NCI-H2227 (cell line): Measurements from ENCODE around the gene GTF3C2.
"Not testable (repeated sequence)": the region's sequence is repeated elsewhere in the genome, so short reads cannot be mapped to it uniquely, and the experiment has no call there.

ENCODE experiments used
- DNase-seq: peaks from one replicate; lab custom pipeline; 2025; ENCODE audit not compliant: unreplicated experiment; lab: John Stamatoyannopoulos, UW

GTF3C2 gene

GRCh38 chr2:27323596-27324285 is 32.8 kb downstream of the GTF3C2 start:
- DNase-seq: peak; percentile 23

GRCh38 chr2:27322766-27323595 is 33.6 kb downstream of the GTF3C2 start, which contains the start of gene MPV17:
MPV17 (minus strand) TSS chr2:27323097; CDS start chr2:27322517, 580 bp downstream.
- peak; percentile 94 for DNase-seq

DNA sequence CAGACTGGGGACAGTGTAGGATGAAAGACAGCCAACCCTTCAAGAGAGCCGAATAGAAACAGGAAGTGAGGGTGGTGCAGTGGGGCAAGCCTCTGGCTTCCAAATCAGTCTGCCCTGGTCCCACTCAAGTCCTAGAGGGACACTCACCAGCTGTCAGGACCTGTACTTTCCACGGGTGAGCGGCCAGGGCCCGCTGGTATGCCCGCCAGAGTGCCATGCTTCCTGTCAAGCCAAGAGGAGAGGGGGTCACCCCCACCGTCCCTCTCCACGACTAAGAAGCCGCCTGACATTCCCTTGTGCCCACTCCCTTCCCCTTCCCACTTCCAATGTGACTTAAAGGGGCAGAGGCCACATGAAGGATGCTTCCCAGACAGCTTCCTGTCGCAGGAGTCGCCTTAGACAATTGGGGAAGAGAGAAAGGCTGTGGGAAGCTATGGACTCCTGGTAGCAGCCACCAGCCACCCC is 34.2 kb downstream of the GTF3C2 start:
- DNase-seq: no peak

DNA sequence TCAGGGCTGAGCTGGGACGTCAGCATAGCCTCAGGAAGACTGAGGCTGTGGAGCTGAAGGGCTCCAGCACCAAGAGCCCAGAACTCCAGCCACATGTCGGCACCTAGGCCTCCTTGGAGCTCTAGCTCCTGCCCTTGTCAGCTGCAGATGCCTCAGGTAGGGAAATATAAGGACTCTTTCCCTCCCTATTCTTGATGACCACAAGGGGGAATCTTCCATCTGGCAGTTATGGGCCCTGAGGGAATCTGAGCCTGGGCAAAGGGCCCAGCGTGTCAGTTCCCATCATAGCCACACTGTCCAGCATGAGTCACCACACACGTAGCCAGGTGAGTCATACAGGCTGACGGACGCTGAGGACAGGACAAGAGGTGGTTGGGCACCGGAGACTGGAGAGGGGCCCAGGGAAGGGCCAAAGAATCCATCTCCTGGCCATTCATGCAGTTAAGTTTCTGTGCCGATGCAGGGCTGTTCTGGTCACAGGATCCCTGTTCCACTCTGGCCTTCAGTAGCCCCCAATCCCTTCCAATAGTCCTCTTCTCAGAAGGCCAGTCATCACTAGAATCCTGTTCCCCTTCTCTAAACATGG is 35.5 kb downstream of the GTF3C2 start:
- DNase-seq: peak; percentile 35

- not testable (repeated sequence) for DNase-seq
These were observed 36.7 kb downstream of the GTF3C2 start for GRCh38 chr2:27319839-27320238.

GRCh38 chr2:27316655-27317412 is 39.7 kb downstream of the GTF3C2 start:
- DNase-seq: peak; percentile 32

- DNase-seq: no peak
These were observed 41.4 kb downstream of the GTF3C2 start for GRCh38 chr2:27315122-27315521.

DNA sequence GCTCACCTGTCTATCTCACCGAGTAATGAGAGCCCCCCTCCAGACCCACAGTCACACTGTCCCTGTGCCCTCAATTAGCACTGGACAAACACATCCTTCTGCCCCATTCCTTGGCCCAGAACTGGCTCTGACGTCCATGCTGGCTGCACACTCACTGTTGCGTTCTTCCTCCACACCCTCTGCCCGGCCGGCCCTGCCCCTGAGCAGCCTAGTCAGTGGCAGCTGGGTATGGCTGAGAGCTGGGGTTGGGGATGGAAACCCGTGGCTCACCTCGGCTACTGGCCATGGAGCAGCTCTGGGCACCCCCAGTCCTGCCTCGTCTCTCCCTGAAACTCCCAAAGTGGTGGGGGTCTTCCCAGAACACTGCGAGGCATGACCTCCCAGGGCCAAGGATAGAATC is 41.9 kb downstream of the GTF3C2 start:
- no peak for DNase-seq

GRCh38 chr2:27313882-27314645 is 42.5 kb downstream of the GTF3C2 start:
- no peak for DNase-seq

- no peak for DNase-seq
These were observed 44.4 kb downstream of the GTF3C2 start for GRCh38 chr2:27312152-27312551.

DNA sequence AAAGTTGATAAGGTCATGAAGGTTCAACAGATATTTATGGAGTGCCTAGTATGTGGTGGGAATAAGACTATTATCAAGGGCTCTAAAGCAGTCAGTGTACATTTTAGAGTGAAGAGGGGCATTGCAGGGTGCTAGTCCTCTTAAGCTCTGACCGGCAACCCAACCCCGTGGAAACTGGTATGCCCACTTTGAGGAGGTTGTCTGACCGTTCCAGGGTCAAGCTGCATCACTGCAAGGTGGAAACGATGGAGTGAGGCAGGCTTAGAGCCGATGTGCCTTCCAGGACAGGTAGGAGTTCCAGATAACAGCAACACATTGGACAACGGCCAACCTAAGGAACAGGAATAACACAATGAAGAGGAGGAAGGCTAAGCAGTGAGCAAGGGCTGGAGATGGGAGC is 46.9 kb downstream of the GTF3C2 start:
- DNase-seq: no peak

DNA sequence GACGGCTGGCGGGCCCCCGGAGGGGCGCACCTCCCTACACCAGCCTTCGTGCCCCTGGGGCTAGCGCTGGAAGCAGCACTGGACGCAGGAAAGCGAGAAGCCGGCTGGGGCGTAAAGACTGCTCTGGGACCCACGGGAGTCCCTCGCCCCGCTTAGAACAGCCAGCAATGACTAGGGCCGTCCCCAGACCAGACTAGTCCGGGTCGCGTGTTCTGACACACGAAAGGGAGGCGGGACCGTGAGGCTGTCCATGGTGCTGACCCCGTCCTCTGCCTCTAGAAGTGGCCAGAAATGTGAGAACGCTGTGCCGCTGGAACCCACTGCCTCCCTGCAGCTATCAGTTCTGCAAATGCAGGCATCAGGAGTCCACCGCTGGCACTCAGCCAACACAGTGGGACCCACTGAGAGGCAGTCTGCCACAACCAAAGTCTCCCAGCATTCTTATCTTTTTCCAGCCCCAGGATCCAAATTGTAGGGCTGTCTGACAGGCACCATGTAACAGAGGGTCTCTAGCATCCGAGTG is 48.1 kb downstream of the GTF3C2 start, which contains the start of gene UCN:
UCN (minus strand) TSS at position 87 of the 523 bp plus-strand sequence. CDS start 550 bp downstream, outside the sequence.
- DNase-seq: peak; percentile 67

DNA sequence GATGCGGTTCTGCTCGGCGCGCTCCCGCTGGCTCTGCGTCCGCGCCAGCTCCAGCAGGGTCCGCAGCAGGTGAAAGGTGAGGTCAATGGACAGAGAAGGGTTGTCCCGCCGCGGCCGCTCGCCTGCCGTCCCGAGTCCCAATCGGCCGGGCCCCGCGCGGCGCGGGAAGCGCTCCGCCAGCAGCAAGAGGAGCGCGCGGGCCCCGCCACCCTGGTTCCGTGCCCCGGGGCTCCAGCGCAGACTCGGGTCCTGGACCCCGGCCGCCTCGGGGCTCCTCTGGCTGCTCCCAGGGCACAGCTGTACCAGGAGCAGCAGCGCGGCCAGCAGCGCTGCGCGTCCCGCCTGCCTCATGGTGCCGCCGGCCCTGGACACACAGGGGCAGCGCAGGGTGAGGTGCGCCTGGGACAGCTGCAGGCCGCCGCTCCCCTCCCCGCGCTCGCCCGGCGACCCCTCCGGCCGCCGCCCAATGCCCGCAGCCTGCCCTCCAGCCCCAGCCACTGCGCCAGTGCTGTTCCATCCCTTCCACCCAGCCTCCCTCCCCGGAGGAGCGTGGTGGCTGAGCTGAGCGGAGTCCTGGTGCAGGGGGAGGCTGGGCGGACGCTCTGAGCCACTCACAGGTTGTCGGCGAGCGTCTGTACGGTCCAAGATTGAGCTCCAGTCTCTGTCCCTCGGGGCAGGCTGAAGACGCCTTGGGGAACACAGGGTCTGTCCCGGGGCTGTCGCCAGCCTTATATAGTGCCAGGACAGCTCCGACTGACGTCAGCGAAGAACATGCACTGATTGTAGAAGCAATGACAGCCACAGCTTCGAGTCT is 48.8 kb downstream of the GTF3C2 start:
- DNase-seq: peak; percentile 46

- no peak for DNase-seq
These were observed 49.3 kb downstream of the GTF3C2 start for GRCh38 chr2:27307287-27307544.

DNA sequence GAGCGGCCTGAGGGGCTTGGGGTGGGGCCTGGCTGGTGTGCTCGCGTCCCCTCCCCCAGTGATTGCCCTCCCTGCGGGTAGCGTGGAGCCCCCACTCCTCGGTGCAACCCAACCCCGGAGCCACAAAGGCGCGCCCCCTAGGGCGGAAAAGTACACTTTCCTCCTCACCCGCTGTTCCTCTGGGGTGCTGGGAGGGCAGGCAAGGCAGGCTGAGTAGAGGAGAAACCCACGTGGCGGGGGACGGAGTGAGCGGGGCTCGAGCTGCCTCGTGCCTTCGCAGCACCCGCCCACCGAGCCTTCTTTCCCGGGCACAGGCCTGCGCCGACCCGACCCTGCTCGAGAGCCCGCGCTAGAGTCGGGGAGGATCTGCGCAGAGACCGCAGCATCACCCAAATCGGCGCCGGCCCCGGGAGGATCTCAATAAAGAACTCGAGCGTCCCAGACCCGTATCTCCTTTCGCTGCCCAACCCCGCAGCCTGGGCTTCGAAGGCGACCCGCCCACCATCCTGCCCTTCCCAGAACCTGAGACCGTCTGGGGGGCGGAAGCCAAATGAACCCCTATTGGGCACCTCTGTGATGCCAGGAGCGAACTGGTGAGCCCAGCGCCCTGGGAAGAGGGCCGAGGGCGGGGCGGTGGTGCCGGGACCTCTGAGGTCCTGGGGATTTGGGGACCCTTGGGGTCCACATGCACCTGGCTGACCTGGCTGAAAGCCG is 49.8 kb downstream of the GTF3C2 start:
- DNase-seq: peak; percentile 58

DNA sequence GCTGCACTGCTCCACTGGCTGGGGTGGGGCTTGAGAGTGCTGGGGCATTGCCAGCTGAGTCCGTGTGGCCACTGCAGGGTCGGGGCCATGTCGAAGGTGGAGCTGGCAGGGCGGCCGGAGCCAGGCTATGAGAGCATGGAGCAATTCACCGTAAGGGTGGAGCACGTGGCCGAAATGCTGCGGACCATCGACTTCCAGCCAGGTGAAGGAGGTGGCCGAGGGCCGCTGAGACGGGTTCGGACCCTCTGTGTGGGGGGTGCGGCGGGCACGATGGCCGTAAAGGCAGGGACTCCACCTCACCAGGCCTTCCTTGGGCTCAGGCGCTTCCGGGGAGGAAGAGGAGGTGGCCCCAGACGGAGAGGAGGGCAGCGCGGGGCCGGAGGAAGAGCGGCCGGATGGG is 50.4 kb downstream of the GTF3C2 start:
- no peak for DNase-seq

- no peak for DNase-seq
These were observed 51.0 kb downstream of the GTF3C2 start for GRCh38 chr2:27305516-27305915.

DNA sequence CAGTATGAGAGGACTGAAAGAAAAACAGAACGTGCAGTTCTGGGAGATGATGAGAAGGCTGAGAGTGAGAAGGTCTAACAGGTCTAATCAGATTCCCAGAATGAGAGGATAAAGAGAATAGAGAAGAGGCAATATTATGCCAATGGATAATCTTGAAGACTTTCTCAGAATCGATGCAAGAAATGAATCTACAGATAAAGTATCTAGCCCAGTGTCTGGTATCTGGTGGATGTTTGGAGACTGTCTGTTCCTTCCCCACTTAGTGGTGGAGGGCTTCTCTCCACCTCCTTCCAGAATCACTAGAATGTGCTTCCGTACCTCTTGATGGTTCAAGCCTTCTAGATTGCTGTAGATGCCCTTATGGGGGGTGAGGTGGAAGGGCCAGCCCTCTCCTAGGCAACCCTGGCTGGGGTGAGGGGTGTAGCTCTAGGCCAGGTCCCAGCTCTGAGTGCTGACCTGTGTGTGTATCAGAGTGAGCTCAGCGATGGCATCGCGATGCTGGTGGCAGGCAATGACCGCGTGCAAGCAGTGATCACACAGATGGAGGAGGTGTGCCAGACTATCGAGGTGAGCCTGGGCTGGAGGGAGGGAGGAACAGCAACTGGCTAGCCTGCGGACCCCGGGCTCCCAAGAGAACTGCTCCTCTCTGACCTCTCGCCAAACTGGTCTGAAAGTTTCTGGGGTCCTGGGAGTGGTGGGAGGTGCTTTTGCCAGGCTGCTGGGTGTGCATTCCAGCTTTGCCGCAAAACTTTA is 51.9 kb downstream of the GTF3C2 start:
- DNase-seq: no peak
